ENCODE results near the gene ELK3.
A peak's percentile ranks its signal among the peaks of the same experiment; 100 is the strongest.

ELK3 gene

DNA sequence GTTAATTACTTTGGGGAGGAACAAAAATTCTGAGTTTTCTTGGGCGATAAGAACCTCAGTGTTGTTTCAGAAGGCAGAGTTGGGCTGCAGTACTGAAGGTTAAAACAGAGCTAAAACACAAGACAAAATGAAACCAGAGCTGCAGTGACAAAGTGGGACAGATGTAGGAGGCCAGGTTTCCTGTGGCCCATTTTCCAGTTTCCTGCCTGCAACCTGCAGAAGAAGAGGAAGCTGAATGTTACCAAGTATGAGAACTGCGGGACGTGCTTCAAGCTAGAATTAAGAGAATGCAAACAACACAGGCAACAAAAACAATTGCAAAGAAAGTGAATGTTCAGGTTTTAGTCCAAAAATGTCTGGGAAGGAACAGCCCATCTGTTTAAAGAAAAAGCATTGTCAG lies 17.8 kb downstream of the ELK3 start:
- TF ChIP-seq, protein P1, sequence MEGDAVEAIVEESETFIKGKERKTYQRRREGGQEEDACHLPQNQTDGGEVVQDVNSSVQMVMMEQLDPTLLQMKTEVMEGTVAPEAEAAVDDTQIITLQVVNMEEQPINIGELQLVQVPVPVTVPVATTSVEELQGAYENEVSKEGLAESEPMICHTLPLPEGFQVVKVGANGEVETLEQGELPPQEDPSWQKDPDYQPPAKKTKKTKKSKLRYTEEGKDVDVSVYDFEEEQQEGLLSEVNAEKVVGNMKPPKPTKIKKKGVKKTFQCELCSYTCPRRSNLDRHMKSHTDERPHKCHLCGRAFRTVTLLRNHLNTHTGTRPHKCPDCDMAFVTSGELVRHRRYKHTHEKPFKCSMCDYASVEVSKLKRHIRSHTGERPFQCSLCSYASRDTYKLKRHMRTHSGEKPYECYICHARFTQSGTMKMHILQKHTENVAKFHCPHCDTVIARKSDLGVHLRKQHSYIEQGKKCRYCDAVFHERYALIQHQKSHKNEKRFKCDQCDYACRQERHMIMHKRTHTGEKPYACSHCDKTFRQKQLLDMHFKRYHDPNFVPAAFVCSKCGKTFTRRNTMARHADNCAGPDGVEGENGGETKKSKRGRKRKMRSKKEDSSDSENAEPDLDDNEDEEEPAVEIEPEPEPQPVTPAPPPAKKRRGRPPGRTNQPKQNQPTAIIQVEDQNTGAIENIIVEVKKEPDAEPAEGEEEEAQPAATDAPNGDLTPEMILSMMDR (IDR thresholded peaks at IDR 0.05) = no peak
- Histone ChIP-seq H3K4me3 (no peak overlapping the region), H3K27ac (peak overlapping the region in 1 of 2 donors; percentile 33)
- DNase-seq (ENCODE audit: low spot score) = peak; percentile 43

DNA sequence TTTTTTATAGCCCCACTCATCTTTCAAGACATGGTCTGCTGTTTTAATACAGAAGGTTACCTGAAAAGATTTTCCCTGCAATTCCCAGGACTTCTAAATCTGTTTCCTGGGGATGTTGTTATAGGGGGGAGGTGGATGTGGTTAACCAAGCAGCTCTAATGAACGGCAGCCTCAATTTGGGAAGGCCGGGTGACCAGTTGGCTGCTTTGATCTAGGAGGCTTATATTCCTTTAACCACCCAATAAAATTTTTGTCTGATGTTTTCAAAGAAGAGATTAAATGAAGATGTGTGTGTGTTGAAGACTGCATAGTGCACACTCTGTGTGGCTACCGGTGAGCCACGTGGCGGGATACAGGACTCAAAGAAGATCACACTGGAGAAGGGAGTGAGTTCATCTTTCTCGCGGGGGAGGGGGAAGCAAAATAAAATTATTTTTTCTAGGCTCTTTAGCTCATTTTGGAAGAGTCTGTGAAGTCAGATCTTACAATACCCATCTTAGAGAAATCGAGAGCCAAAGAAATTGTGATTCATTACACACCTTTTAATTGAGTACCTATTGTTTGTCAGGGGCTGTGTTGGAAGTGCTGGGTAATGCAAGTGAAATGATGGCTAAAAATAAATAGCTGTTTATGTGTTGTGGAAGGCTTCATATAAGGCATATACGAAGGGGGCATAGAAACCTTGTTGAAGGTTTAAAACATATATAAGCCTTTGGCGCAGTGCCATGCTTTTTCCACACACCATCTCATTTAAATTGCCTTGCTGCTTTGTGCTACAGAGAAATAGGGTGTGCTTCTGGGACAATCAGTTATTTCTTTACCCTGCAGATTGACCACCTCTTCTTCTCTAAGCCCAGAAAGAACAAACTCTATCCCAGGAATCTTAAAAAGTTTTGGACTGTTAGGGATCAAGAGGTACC lies 18.5 kb downstream of the ELK3 start:
- H3K27ac ChIP-seq = peak overlapping the region in 1 of 2 donors; percentile 33
- DNase-seq (ENCODE audit: low spot score) = no peak
- no peak overlapping the region for H3K4me3 ChIP-seq
- TF ChIP-seq, protein P1 (IDR thresholded peaks at IDR 0.05) = no peak

DNA sequence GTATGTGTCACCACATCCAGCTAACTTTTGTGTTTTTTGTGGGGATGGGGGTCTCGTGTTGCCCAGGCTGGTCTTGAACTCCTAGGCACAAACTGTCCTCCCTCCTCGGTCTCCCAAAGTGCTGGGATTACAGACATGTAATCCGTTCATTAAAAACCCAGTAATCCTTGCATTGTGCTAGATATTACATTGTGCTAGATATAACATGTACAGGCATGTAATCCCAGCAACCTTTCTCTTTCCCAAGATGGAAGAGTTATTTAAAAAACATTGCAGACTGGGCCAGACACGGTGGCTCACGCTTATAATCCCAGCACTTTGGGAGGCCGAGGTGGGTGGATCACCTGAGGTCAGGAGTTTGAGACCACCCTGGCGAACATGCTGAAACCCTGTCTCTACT lies 19.7 kb downstream of the ELK3 start:
- Histone ChIP-seq H3K27ac (no peak overlapping the region), H3K4me3 (no peak overlapping the region)
- TF ChIP-seq, protein P1 (IDR thresholded peaks at IDR 0.05) = no peak
- DNase-seq (ENCODE audit: low spot score) = no peak

DNA sequence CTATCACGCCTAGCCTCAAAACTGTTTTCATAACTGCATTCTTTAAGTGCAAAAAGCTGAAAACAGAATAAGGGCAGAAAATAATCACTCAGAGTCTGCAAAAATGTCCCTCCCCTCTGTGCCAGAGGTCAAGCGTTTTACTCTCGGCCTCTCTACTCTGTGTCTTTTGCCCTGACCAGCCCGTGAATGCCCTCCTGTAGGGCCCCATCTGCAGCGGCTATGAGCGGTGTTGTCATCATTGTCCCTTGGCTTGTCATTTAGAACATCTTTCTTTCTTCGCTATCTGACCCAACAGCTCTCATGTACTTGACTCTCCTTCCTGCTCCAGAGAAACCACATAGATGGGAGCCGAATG lies 21.7 kb downstream of the ELK3 start:
- TF ChIP-seq, protein P1 (IDR thresholded peaks at IDR 0.05) = no peak
- H3K4me3 ChIP-seq = no peak overlapping the region
- H3K27ac ChIP-seq = no peak overlapping the region
- peak; percentile 36 for DNase-seq (ENCODE audit: low spot score)

DNA sequence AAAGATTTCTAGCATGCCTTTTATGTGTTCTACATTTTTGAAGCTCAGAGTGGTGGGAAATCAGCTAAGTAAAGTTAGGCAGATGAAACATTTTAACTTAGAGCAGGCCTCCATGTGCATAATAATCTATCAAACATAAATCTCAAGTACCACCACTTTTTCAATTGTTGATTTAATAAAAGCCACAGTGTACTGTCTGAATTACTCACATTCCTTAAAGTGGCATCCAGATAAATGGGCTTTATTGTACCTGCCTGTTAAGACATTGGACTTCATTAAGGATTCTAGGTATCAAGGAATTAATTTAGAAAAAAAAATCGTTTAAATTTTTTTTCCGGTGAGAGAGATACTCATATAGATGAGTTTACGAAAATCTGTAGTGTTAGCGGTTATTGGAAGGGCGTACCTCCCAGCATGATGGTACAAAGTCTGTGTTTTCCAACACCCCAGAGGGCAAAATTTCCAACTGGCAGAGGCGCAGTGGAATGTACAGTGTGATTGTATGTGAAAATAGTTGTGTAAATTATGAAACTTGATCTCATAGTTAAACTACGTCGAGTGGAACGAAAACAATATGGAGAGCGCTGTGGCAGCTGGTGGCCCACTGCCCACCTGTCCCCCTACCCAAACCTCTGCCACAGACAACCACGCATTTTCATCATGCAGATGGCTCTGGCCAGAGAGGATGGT lies 25.0 kb downstream of the ELK3 start:
- peak; percentile 43 for DNase-seq (ENCODE audit: low spot score)
- no peak overlapping the region for H3K4me3 ChIP-seq
- TF ChIP-seq, protein P1 (IDR thresholded peaks at IDR 0.05) = no peak
- peak overlapping the region in 1 of 2 donors; percentile 21 for H3K27ac ChIP-seq

DNA sequence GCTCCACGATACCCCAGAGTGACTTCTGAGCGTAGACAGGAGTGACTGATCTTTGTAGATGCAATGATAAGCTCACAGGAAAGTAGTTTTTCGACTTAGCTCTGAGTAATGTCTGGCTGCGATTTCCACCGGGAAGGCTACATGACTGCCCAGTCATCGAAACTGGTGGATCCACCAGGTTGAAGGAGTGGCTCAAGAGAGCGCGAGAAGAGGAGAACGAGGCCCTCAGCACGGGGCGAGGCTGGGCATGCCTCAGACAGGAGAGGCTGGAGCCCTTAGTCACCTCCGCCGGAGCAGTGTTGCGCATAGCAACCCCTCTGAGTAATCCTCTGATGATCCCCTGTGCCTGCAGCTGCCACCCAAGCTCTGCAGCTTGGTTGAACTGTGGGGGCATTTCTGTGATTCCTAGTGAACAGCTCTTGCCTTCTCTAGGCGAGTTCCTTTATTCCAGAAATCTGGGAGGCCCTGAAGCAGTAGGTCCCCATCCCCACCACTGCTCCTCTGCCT lies 25.6 kb downstream of the ELK3 start:
- TF ChIP-seq, protein P1 (IDR thresholded peaks at IDR 0.05) = no peak
- peak; percentile 62 for DNase-seq (ENCODE audit: low spot score)
- Histone ChIP-seq H3K27ac (peak overlapping the region in 1 of 2 donors; percentile 21), H3K4me3 (no peak overlapping the region)
